ENCODE data around the gene HAGH. TPM values are rescaled to one million over a fixed set of nuclear protein-coding genes. Genes with fewer than 3 reads are reported as not detected.

Gene HAGH
- total RNA-seq, 1 experiment from 2014 or later, result 48.2 TPM

DNA sequence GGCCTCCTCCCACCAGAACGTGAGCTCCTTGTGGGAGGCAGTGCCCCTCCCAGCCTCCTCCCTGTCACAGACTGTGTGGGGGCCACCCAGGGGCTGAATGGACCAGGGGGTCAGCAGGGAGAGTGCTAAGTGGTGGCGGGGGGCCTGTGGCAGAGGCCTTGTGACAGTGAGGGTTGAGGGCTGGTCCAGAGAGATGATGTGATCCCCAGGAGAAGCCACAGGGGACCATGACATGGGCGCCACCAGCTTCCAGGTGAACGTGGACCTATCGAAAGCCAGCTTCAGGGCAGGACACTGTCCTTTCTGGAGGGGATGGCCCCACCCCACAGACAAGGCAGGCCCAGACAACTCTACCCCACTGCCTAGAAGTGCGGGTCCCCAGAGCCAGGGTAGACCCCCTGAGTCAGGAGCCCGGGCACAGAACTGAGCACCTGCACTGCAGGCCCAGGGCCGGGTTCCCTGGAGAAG lies 47.4 kb downstream of the HAGH start:
- peaks cover 13% of the 10 kb centered on the region for H3K4me1 Mint-ChIP-seq (ENCODE audit: low read depth, unreplicated experiment)
- H3K36me3 Mint-ChIP-seq (ENCODE audit: insufficient read depth, unreplicated experiment), result peaks cover 100% of the 10 kb centered on the region
- TF ChIP-seq, protein P1, sequence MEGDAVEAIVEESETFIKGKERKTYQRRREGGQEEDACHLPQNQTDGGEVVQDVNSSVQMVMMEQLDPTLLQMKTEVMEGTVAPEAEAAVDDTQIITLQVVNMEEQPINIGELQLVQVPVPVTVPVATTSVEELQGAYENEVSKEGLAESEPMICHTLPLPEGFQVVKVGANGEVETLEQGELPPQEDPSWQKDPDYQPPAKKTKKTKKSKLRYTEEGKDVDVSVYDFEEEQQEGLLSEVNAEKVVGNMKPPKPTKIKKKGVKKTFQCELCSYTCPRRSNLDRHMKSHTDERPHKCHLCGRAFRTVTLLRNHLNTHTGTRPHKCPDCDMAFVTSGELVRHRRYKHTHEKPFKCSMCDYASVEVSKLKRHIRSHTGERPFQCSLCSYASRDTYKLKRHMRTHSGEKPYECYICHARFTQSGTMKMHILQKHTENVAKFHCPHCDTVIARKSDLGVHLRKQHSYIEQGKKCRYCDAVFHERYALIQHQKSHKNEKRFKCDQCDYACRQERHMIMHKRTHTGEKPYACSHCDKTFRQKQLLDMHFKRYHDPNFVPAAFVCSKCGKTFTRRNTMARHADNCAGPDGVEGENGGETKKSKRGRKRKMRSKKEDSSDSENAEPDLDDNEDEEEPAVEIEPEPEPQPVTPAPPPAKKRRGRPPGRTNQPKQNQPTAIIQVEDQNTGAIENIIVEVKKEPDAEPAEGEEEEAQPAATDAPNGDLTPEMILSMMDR (IDR thresholded peaks at IDR 0.05; ENCODE audit: unreplicated experiment), result no peak
- peak overlapping the region; percentile 4 for H3K4me3 Mint-ChIP-seq (ENCODE audit: low read depth, unreplicated experiment)
- no peaks in the 10 kb centered on the region for H3K9me3 Mint-ChIP-seq (ENCODE audit: low read depth, unreplicated experiment)
- no TSS peak for BruUV-seq (replicated peaks)
- no peak for DNase-seq
- H3K27ac Mint-ChIP-seq (ENCODE audit: unreplicated experiment), result peak overlapping the region; percentile 71
- H3K27me3 Mint-ChIP-seq (ENCODE audit: unreplicated experiment), result no peaks in the 10 kb centered on the region
- intact Hi-C loops (cut with micrococcal nuclease; ENCODE audit: unreplicated experiment), result no loop called here
- CTCF ChIA-PET, result no interaction called here

DNA sequence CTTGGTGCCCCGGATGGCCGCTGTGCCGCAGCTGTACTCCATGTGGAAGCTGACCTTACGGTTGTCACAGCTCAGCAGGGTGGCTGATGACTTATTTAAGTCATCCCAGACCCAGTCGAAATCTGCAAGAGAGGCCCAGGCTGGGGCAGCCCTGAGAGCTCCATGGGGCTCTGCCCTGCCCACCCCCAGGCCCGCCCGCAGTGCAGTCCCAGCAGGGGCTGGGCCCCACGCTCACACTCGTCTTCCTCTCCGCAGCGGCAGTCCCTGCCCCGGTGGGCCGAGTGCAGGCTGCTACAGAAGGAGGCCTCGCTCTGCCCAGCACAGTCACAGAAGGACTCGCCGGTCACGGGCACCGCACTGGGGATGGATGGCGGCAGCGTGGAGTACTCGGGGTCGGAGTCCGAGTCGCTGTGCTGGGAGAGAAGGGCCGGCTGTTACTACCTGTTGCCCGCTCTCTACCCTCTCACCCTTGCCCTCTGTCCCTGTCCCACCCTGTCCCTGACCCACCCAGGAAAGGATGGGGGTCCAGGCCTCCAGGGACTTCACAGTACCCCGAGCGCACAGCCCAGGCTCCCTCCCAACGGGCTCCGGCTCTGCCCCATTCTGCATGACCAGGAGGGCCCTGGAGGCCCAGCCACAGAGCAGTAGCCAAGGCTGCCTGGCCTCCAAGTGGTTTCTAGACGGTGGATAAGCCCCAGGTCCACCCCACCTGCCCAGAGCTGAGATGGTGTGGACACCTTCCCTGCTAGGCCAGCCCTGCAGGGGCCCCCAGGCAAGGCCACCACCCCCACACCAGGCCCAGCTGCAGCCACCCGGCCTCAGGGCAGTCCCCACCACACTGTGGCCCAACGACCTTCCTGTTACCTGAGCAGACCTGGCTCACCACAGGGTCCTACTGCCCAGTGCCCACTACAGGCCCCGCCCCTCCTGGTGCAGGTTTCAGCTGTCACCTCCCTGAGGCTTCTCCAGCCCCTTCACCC lies 48.1 kb downstream of the HAGH start:
- Mint-ChIP-seq H3K27me3 (ENCODE audit: unreplicated experiment) (no peaks in the 10 kb centered on the region), H3K36me3 (ENCODE audit: insufficient read depth, unreplicated experiment) (peaks cover 100% of the 10 kb centered on the region), H3K4me1 (ENCODE audit: low read depth, unreplicated experiment) (peaks cover 13% of the 10 kb centered on the region), H3K4me3 (ENCODE audit: low read depth, unreplicated experiment) (peak overlapping the region; percentile 4), H3K9me3 (ENCODE audit: low read depth, unreplicated experiment) (no peaks in the 10 kb centered on the region), H3K27ac (ENCODE audit: unreplicated experiment) (peak overlapping the region; percentile 71)
- intact Hi-C loops (cut with micrococcal nuclease; ENCODE audit: unreplicated experiment), result no loop called here
- no TSS peak for BruUV-seq (replicated peaks)
- TF ChIP-seq, protein P1 (IDR thresholded peaks at IDR 0.05; ENCODE audit: unreplicated experiment), result no peak
- no peak for DNase-seq
- CTCF ChIA-PET, result interaction anchor here (0.5 kb wide), 1 partner anchor 108 kb away, joined by 4 read pairs; no protein-coding TSS in a partner anchor

DNA sequence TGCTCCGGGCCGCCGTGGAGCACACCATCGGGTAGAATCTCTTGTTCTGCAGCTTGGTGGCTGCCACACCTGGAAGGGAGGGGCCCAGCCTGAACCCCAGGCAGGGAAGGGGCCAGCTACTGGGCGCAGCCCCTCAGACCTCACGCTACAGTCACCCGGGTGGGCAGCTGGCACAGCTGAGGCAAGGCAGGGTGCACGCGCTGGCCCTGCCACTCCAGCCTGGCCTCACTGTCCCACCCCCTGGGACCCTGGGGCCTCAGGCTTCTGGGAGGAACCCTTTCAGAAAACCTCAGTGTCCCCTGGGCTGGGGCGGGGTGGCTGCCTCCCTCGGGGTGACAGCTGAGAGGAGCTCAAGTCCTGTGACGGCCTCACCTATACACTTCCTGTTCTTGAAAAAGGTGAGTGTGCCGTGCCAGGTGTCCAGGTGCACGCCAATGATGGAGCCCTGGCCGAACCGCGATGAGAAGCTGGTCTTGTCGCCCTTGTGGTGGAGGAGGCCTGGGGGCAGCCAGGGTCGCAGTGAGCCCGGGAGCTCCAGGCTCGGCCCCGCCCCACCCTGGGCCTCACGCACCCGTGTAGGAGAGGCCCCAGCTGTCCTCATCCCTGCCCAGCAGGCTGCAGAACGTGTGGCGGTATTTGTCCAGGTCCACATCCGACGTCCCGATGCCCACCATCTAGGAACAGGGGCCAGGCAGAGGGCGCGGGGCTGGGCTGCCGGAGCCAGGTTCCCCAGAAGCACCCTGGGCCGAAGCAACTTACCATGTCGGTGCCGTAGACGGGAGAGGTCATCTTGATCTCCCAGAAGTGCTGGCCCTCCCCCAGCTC lies 49.0 kb downstream of the HAGH start:
- intact Hi-C loops (cut with micrococcal nuclease; ENCODE audit: unreplicated experiment), result no loop called here
- BruUV-seq (replicated peaks), result no TSS peak
- CTCF ChIA-PET, result interaction anchor here (0.5 kb wide), 1 partner anchor 109 kb away, joined by 4 read pairs; no protein-coding TSS in a partner anchor

DNA sequence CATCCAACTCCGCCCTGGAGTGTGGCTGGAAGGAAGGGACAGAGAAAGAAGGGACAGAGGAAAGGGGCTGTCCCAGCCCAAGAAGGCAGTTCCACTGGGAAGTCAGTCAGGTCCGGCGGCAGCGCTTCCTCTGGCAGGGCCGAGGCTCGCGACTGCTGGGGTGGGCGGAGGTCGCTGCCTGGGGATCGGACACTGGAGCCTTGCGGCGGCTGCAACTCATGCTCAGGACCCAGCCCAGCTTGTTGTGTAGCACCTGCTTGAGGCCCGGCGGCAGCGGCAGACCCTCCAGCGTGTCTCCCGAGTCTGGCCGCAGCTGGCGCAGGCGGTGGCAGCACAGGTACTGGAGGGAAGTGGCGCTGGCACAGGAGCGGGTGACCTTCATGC lies 49.6 kb downstream of the HAGH start:
- no TSS peak for BruUV-seq (replicated peaks)
- Mint-ChIP-seq H3K9me3 (ENCODE audit: low read depth, unreplicated experiment) (no peaks in the 10 kb centered on the region), H3K27me3 (ENCODE audit: unreplicated experiment) (no peaks in the 10 kb centered on the region), H3K36me3 (ENCODE audit: insufficient read depth, unreplicated experiment) (peaks cover 100% of the 10 kb centered on the region), H3K4me1 (ENCODE audit: low read depth, unreplicated experiment) (peaks cover 13% of the 10 kb centered on the region), H3K27ac (ENCODE audit: unreplicated experiment) (peak overlapping the region; percentile 61), H3K4me3 (ENCODE audit: low read depth, unreplicated experiment) (no peak overlapping the region)
- TF ChIP-seq, protein P1 (IDR thresholded peaks at IDR 0.05; ENCODE audit: unreplicated experiment), result no peak
- no peak for DNase-seq
- CTCF ChIA-PET, result interaction anchor here (0.7 kb wide), 1 partner anchor 79 kb away, joined by 3 read pairs; no protein-coding TSS in a partner anchor
- intact Hi-C loops (cut with micrococcal nuclease; ENCODE audit: unreplicated experiment), result no loop called here

More for the DNA sequence above, 49.0 kb downstream of the HAGH start:
- Mint-ChIP-seq H3K4me1 (ENCODE audit: low read depth, unreplicated experiment) (peaks cover 13% of the 10 kb centered on the region), H3K36me3 (ENCODE audit: insufficient read depth, unreplicated experiment) (peaks cover 100% of the 10 kb centered on the region), H3K9me3 (ENCODE audit: low read depth, unreplicated experiment) (no peaks in the 10 kb centered on the region), H3K27ac (ENCODE audit: unreplicated experiment) (no peak overlapping the region), H3K4me3 (ENCODE audit: low read depth, unreplicated experiment) (no peak overlapping the region), H3K27me3 (ENCODE audit: unreplicated experiment) (no peaks in the 10 kb centered on the region)
- DNase-seq, result no peak
- TF ChIP-seq, protein P1 (IDR thresholded peaks at IDR 0.05; ENCODE audit: unreplicated experiment), result no peak
